Esophagus muscularis mucosa (tissue), 4 donors: ENCODE results near the gene NAMPT. TPM values are rescaled to one million over a fixed set of nuclear protein-coding genes. Genes with fewer than 3 reads are reported as not detected.

Experiments
- DNase-seq: peaks from one replicate; pipeline ENCODE4 v3.0.0-alpha.2; 2017; ENCODE audit errors: extremely low spot score
- H3K27ac ChIP-seq, 4 donors: fragments of 200-600 bp; sonication (generic); replicated peaks in 1 of 4; 1 replicate in 3 of 4; 2 replicates in 1 of 4; pipeline ENCODE4 v1.5.1; 2016 to 2019; ENCODE audit warnings: mild to moderate bottlenecking in 1 of 4
- H3K27me3 ChIP-seq, 4 donors: fragments of 200-600 bp; sonication (generic); one replicate each; pipeline versions ENCODE4 v1.5.1 to v1.6.0; 2016 to 2019
- H3K36me3 ChIP-seq, 4 donors: fragments of 200-600 bp; sonication (generic); one replicate each; pipeline ENCODE4 v1.5.1; 2016 to 2019
- H3K4me1 ChIP-seq, 4 donors: fragments of 200-600 bp; sonication (generic); one replicate each; pipeline ENCODE4 v1.5.1; 2016 to 2019
- H3K4me3 ChIP-seq, 4 donors: fragments of 200-600 bp; sonication (generic); 1 replicate in 2 of 4; 2 replicates in 2 of 4; pipeline ENCODE4 v1.5.1; 2016 to 2019; ENCODE audit warnings: mild to moderate bottlenecking in 4 of 4, moderate library complexity in 1 of 4
- H3K9me3 ChIP-seq, 4 donors: fragments of 200-600 bp; sonication (generic); 1 replicate in 3 of 4; 2 replicates in 1 of 4; pipeline ENCODE4 v1.5.1; 2016 to 2019
- CTCF ChIP-seq, 3 experiments: fragments of 200-600 bp in 2 of 3; fragments of 450-650 bp in 1 of 3; sonication (generic) in 2 of 3; IDR thresholded peaks; one replicate each; pipeline ENCODE4 v1.5.1; 2017 to 2019; ENCODE audit warnings: antibody characterized with exemption in 3 of 3, mild to moderate bottlenecking in 2 of 3, moderate library complexity in 1 of 3
- EP300 ChIP-seq: sonication (generic); formaldehyde crosslinking; IDR thresholded peaks from one replicate; pipeline ENCODE4 v1.6.1; 2017; ENCODE audit warnings: antibody characterized with exemption
- POLR2A ChIP-seq: fragments of 450-650 bp; IDR thresholded peaks from one replicate; pipeline ENCODE4 v1.6.1; 2017; ENCODE audit warnings: antibody characterized with exemption, moderate library complexity, mild to moderate bottlenecking, low read depth
- POLR2AphosphoS5 ChIP-seq, 2 donors: sonication (generic); formaldehyde crosslinking; IDR thresholded peaks; one replicate each; pipeline ENCODE4 v1.6.1; 2017; ENCODE audit warnings: antibody characterized with exemption in 2 of 2
- WGBS: methylation state at CpG from one replicate; pipeline ENCODE4 v1.1.5; 2018; 5-methylcytosine and 5-hydroxymethylcytosine counted together
- intact Hi-C: fragments of 100-400 bp; cut with DNase I; formaldehyde crosslinking; loops from one replicate; pipeline ENCODE4 v1.15.1; 2023
- total RNA-seq, 4 donors: library from RNA; depleted of rRNA; stranded (reverse); fragments of >200 nt; gene quantifications; one replicate each; pipeline versions ENCODE4 v1.1.0 to v1.2.1, GENCODE V29; 2016

Gene NAMPT
- total RNA-seq, result 1,000 to 10,000 TPM in 1 of 4 donors, 10 to 100 TPM in 3; 51.2 to 1,009 (median 95.4) TPM

- no peaks in the 10 kb centered on the region for H3K27me3 ChIP-seq
- peak within 1 kb of the TSS; percentile 78 to 87 (median 84) for H3K4me3 ChIP-seq
- DNase-seq, result no peak
- TF ChIP-seq POLR2A, result peak; percentile 93
- no peak for TF ChIP-seq CTCF (IDR thresholded peaks at IDR 0.05)
- no peak for TF ChIP-seq EP300
- peak in 1 of 2 donors; percentile 96 for TF ChIP-seq POLR2AphosphoS5 (IDR thresholded peaks at IDR 0.05)
- H3K36me3 ChIP-seq, result no peaks in the 10 kb centered on the region
- H3K27ac ChIP-seq, result peak within 1 kb of the TSS; percentile 95 to 99 (median 99)
- 0% methylated on average over 13 of the region's 32 CpGs for WGBS
- H3K9me3 ChIP-seq, result no peaks in the 10 kb centered on the region
- intact Hi-C loops, result loop anchor here (5.0 kb wide), 2 partner anchors 178 to 378 kb away; partner anchors contain the start of gene CCDC71L
- H3K4me1 ChIP-seq, result peaks cover 4 to 48% (median 38%) of the 10 kb centered on the region in 4 donors
These were observed at the start of gene NAMPT for GRCh38 chr7:106284714-106285050. Gene NAMPT (minus strand): TSS chr7:106284983. CDS start chr7:106284884, 99 bp downstream.

- intact Hi-C loops, result no loop called here
- DNase-seq, result no peak
- no peaks in the 10 kb centered on the region for H3K27me3 ChIP-seq
- H3K36me3 ChIP-seq, result no peaks in the 10 kb centered on the region
- TF ChIP-seq POLR2AphosphoS5 (IDR thresholded peaks at IDR 0.05), result no peak
- no peak for TF ChIP-seq CTCF (IDR thresholded peaks at IDR 0.05)
- no peak for TF ChIP-seq EP300
- no peak for TF ChIP-seq POLR2A
- H3K27ac ChIP-seq, result no peak overlapping the region
- H3K4me1 ChIP-seq, result peaks cover 0 to 10% (median 0%) of the 10 kb centered on the region in 4 donors
- H3K9me3 ChIP-seq, result no peaks in the 10 kb centered on the region
- WGBS, result 77% methylated on average over 4 of the region's 4 CpGs
- no peak overlapping the region for H3K4me3 ChIP-seq
These were observed 47.4 kb upstream of the NAMPT start for GRCh38 chr7:106332201-106332600.

- DNase-seq, result no peak
- H3K27me3 ChIP-seq, result no peaks in the 10 kb centered on the region
- H3K4me3 ChIP-seq, result no peak overlapping the region
- TF ChIP-seq CTCF (IDR thresholded peaks at IDR 0.05), result no peak
- TF ChIP-seq POLR2A, result no peak
- TF ChIP-seq POLR2AphosphoS5 (IDR thresholded peaks at IDR 0.05), result no peak
- TF ChIP-seq EP300, result no peak
- H3K9me3 ChIP-seq, result no peaks in the 10 kb centered on the region
- H3K4me1 ChIP-seq, result peaks cover 0 to 10% (median 0%) of the 10 kb centered on the region in 4 donors
- intact Hi-C loops, result no loop called here
- no peaks in the 10 kb centered on the region for H3K36me3 ChIP-seq
- 78% methylated on average over 3 of the region's 3 CpGs for WGBS
- no peak overlapping the region for H3K27ac ChIP-seq
These were observed 46.8 kb upstream of the NAMPT start for GRCh38 chr7:106331441-106332175.

GRCh38 chr7:106329971-106330733, 45.4 kb upstream of the NAMPT start:
- intact Hi-C loops, result no loop called here
- Histone ChIP-seq H3K4me1 (peaks cover 0 to 10% (median 0%) of the 10 kb centered on the region in 4 donors), H3K36me3 (no peaks in the 10 kb centered on the region), H3K27me3 (no peaks in the 10 kb centered on the region), H3K9me3 (no peaks in the 10 kb centered on the region), H3K4me3 (no peak overlapping the region), H3K27ac (no peak overlapping the region)
- DNase-seq, result peak; percentile 74
- no peak for TF ChIP-seq EP300
- no peak for TF ChIP-seq POLR2AphosphoS5 (IDR thresholded peaks at IDR 0.05)
- TF ChIP-seq CTCF (IDR thresholded peaks at IDR 0.05), result no peak
- TF ChIP-seq POLR2A, result no peak
